ENCODE results near the gene FAM89A. TPM values are rescaled to one million over a fixed set of nuclear protein-coding genes. Genes with fewer than 3 reads are reported as not detected.

Gene FAM89A
- total RNA-seq, 1 donor from 2014 or later, result 16.0 TPM

GRCh38 chr1:231075497-231075896 is 35.4 kb upstream of the FAM89A start:
- Mint-ChIP-seq H3K4me1 (peaks cover 3% of the 10 kb centered on the region), H3K36me3 (ENCODE audit: low read depth) (no peaks in the 10 kb centered on the region), H3K4me3 (no peak overlapping the region), H3K27ac (ENCODE audit: unreplicated experiment) (no peak overlapping the region), H3K27me3 (ENCODE audit: low read depth) (peaks cover 9% of the 10 kb centered on the region), H3K9me3 (peaks cover 6% of the 10 kb centered on the region)
- no peak for DNase-seq (ENCODE audit: low read depth, low spot score)
- TF ChIP-seq CTCF (conservative IDR thresholded peaks at IDR 0.05), result no peak

GRCh38 chr1:231075020-231075419 is 35.0 kb upstream of the FAM89A start:
- Mint-ChIP-seq H3K36me3 (ENCODE audit: low read depth) (no peaks in the 10 kb centered on the region), H3K27me3 (ENCODE audit: low read depth) (peaks cover 9% of the 10 kb centered on the region), H3K4me1 (peaks cover 6% of the 10 kb centered on the region), H3K27ac (ENCODE audit: unreplicated experiment) (no peak overlapping the region), H3K9me3 (peaks cover 6% of the 10 kb centered on the region), H3K4me3 (no peak overlapping the region)
- TF ChIP-seq CTCF (conservative IDR thresholded peaks at IDR 0.05), result no peak
- DNase-seq (ENCODE audit: low read depth, low spot score), result no peak

- Mint-ChIP-seq H3K27ac (ENCODE audit: unreplicated experiment) (no peak overlapping the region), H3K9me3 (peaks cover 6% of the 10 kb centered on the region), H3K36me3 (ENCODE audit: low read depth) (no peaks in the 10 kb centered on the region), H3K4me3 (no peak overlapping the region), H3K27me3 (ENCODE audit: low read depth) (peaks cover 3% of the 10 kb centered on the region), H3K4me1 (peaks cover 14% of the 10 kb centered on the region)
- no peak for TF ChIP-seq CTCF (conservative IDR thresholded peaks at IDR 0.05)
- no peak for DNase-seq (ENCODE audit: low read depth, low spot score)
These were observed 34.0 kb upstream of the FAM89A start for GRCh38 chr1:231074046-231074445.

DNA sequence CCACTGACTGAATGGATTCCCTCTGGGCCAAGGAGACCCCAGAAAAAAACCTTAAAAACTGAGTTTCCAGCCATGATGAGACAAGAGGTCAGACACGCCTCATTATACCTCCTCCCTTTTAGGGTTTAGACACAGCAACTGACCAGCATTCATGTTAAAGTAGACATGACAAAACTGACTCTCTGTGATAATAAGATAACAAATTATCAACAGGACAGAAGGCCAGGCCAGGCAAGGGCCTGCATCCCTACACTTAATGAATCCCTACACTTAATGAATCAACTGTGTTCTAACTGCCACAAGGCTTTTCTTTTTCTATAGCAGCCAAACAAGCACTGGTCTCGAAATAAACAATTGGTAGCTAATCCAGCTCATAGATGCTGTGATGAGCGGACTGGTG is 33.3 kb upstream of the FAM89A start:
- Mint-ChIP-seq H3K4me1 (peaks cover 21% of the 10 kb centered on the region), H3K4me3 (no peak overlapping the region), H3K27ac (ENCODE audit: unreplicated experiment) (no peak overlapping the region), H3K27me3 (ENCODE audit: low read depth) (peaks cover 3% of the 10 kb centered on the region), H3K9me3 (peaks cover 6% of the 10 kb centered on the region), H3K36me3 (ENCODE audit: low read depth) (no peaks in the 10 kb centered on the region)
- TF ChIP-seq CTCF (conservative IDR thresholded peaks at IDR 0.05), result no peak
- no peak for DNase-seq (ENCODE audit: low read depth, low spot score)

DNA sequence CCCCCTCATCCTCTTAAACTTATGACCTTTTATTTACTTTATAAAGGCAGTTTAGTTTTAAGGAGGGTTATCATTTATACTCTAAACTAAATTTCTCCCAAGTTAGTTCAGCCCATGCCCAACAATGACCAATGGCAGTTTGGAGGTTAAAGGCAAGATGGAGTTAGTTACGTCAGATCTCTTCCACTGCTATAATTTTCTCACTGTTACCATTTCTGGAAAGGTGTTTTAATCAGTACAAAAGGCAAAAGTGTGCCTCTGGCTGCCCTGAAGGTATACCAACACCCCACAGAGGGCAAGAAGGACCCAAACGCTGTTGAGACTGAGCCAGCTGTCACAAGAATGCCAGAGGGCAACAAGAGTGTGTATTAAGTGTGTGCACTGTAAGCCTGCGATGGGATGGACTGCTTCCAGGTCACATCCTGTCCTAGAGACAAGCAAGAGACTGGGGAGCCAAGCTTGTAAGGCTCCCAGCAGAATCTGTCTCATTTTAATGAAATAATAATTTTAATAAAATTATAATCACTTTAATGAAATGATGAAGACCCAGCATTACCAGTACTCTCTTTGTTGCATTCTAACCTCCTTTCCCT is 32.5 kb upstream of the FAM89A start:
- peaks cover 21% of the 10 kb centered on the region for H3K4me1 Mint-ChIP-seq
- H3K9me3 Mint-ChIP-seq, result peaks cover 4% of the 10 kb centered on the region
- no peak overlapping the region for H3K4me3 Mint-ChIP-seq
- H3K27me3 Mint-ChIP-seq (ENCODE audit: low read depth), result no peaks in the 10 kb centered on the region
- no peak for TF ChIP-seq CTCF (conservative IDR thresholded peaks at IDR 0.05)
- no peaks in the 10 kb centered on the region for H3K36me3 Mint-ChIP-seq (ENCODE audit: low read depth)
- H3K27ac Mint-ChIP-seq (ENCODE audit: unreplicated experiment), result no peak overlapping the region
- no peak for DNase-seq (ENCODE audit: low read depth, low spot score)
